HG02981 (cell line): Measurements from ENCODE around the gene EPHA2.

Experiments used
- ATAC-seq: cut with Tn5 transposase; IDR thresholded peaks from one replicate; pipeline ENCODE4 v1.9.1; 2021; ENCODE audit warnings: mild to moderate bottlenecking, moderate library complexity; ENCODE audit not compliant: unreplicated experiment

The EPHA2 gene

DNA sequence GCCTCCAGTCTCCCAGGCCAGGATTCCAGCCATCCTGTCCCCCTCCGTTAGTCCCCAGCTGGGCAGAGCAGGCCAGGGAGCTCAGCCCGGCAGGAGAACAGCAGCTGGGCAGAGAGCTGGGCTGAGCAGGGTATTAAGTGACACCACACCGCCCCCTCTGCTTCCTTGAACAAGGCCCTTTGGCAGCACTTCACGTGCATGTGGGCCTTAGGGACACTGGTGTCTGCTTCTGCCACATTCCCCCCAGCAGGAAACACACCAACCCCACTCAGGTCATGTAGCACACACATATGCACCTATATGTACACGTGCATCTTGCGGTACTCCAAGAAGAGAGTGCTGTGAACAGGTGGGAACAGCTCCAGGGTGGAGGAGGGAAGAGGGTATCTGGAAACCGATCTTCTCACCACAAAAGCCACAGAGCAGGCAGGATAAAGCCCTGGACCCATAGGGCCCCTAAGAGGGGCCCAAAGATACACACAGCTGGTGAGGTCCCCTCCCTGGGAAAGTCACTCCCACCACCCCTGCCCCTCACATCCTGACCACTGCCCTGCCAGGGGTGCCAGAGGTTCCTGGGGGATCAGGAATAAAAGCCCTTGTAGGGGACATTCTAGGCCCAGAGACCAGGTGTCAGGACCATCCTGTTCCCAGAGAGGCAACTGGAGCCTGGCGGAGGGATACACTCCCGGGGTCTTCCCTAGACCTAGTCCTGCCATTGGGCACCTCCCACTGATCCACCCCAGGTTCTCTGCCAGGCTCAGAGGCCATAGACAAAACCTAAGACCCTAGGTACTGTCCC, 4.5 kb downstream of the EPHA2 start:
- ATAC-seq, result no peak

DNA sequence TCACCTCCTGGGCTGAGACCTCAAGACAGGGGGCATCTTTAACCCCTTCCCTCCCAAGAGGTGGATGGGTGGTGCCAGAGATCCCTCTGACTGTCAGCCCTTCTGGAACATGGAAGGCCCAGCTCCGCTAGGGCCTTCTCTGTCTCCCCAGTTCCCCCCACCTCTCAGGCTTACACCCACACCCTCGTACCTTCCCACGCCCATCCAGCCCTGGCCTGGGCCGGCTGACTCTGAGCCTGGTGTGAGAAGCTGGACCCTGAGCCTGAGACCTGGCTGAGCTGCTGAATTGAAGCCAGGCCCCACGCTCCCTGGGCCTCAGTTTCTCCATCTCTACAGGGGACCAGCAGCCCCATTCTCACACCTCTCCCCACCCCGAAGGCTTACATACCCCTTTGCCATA, 5.4 kb downstream of the EPHA2 start:
- no peak for ATAC-seq

DNA sequence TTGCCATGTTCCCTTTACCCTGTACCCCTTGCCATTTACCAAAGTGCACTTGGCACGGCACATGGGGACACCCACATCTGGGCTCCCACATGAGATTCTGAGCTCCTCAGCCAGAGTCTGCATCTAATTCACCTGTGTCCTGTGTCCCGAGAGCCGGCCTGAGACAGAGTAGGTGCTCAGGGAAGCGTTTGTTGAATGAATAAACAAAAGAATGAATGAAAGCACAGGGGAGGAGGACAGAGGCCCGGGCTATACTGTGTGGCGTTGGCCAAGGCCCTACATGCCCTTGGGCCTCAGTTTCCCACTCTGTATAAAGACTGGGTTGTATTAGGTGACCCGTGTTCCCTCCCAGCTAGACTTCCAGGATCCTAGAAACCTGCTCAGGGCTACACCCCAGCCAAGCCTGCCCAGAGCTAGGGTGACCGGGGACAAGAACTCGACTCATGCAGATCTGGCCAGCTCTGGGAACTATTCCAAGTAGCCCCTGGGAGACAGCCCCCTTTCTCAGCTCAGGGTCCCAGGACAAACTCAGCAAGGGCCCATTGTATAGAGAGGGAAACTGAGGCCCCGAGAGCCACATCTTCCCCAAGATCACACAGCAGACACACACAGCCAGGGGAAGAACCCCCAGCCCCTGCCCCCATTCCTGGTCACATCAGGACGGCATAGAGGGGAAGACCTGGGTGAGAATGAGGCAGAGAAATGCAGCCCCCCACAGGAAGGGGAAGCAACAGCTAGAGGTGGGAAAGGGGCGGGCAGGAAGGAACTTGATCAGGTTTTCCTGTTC, 6.0 kb downstream of the EPHA2 start:
- no peak for ATAC-seq

DNA sequence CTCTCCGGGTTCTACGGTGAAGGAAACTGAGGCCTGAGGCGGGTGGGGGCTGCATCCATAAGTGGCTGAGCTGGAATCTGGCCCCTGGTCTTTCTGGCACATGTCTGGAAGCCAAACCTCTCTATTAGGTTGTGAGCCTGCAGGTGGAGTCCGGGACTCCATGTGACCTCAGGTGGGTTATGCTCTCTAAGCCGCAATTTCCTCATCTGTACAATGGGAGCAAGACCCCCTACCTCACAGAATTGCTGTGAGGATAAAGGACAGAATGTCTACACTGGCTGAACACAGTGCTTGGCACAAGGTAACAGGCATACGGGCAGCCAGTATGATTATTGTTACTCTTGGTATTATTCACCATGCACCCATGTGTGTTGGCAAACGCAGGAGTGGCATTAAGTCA, 6.7 kb downstream of the EPHA2 start:
- ATAC-seq, result no peak

DNA sequence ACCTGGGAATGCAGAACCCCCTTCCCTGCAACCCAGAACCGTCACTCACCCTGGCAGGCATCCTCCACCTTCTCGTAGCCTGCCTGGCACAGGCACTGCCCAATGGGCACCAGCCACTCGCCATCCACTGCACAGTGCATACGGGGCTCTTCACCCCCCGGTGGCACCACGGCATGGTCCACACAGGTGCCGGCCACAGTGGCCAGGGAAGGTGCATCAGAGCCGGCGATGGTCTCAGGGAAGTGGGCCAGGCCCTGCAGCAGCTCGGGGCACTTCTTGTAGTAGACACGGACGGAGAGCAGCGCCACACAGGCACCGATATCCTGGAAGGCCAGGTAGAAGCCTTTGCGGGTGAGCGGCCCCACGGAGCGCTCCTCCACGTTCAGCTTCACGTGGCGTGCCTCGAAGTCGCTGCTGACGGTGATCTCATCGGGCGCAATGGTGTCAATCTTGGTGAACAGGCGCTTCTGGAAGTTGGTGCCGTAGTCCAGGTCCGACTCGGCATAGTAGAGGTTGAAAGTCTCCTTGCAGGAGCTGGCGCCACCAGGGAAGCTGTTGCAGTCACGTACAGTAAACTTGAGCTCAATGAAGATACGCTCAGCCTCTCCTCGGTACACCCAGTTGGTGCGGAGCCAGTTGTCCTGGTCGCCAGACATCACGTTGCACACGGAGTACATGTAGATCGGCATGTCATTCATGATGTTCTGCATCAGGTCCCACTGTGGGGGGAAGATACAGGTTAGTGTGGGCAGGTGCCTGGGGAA, 7.4 kb downstream of the EPHA2 start:
- ATAC-seq, result no peak

DNA sequence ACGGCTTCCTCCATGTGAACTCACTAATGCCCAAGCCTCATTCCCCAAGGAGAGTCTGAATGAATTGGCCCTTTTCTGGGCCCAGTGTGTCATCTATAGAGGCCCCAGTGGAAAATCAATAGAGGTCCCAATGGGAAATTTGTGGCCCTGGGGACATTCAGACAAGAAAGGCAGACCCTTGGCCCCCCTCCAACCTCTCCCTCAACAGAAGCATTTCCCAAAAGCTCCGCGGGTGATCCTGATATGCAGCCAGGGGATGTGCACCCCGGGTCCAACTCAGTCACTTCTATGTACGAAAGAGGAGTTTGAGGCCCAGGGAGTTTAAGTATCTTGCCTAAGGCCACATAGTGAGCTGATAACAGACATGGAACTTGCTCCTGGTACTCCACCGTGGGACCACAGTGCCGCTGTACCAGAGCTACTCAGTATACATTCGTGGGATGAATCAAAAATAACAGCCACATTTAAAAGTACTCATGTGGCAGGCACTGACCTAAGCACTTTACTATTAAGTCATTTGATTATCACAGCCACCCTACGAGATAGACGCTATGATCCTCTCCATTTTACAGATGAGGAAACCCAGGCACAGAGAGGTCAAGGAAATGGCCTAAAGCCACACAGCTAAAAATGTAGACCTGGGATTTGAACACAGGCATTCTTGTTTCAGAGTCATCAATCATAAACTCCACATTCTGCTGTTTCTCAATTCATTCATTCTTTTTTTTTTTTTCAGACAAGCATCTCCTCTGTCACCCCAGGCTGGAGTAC, 8.5 kb downstream of the EPHA2 start:
- ATAC-seq, result no peak

DNA sequence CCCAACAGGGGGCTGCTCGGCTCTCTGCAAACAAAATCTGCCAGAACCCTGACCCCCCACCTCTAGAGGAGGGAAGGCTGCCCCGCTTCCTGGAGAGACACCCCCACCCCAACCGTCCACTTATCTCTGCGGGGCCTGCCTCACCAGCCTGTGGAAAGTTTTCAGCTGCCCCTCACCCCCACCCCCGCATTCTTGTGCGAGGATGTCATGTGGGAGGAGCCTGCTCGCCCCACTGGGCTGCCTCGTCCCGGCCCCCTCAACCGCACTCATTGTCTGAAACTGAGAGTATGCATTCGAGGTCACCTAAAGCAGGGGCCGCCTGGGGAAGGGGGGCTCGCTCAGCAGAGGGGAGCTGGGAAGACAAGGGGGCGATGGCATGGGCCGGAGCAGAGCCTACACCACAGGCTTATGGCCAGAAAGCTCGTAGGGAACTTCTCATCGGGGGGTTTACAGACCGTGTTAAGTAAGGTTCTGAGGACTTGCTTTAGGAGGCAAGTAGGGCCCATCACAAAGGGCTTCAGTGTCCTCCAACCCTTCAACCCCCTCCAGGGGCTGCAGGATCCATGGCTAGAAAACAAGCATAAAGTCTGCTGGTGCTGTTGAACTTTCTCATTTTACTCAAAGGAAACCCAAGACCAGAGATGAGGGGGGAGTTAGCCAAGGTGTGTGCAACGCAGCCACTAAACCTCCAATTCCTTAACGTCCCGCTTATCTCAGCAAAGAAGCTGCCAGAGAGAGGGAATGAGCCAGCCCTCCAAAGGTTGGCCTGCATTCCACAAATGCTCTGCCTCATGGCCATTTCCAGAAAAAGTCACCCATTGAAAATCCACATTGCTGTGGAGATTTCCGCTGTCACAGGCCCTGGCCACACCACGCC, 9.4 kb downstream of the EPHA2 start:
- no peak for ATAC-seq

DNA sequence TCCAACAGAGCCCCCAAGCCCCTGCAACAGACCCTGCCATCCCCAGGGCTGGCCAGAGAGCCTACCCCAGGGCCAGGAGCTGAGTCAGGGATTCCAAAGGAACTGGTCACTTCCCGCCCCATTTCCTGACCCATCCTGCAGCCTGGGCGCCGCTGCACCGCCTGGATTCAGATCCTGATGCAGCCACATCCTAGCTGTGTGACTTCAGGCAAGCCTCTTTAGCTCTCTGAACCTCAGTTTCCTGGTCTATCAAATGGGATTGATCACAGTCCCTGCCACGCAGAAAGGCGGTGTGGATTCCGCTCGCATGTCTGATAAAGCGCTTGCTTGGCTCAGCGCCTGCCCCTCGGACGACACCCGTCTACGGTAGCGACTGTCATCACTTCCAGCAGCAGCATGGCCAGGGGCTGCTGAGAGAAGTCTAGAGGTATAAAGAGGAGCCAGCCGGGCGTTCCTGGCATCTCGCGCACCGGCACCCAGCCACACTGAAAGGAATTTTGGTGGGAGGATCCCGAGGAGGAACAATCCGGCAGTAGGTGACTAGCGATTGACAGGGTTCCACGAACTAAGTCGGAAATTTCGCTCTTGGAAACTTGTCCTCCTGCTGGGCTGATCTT, 10.1 kb downstream of the EPHA2 start:
- no peak for ATAC-seq

DNA sequence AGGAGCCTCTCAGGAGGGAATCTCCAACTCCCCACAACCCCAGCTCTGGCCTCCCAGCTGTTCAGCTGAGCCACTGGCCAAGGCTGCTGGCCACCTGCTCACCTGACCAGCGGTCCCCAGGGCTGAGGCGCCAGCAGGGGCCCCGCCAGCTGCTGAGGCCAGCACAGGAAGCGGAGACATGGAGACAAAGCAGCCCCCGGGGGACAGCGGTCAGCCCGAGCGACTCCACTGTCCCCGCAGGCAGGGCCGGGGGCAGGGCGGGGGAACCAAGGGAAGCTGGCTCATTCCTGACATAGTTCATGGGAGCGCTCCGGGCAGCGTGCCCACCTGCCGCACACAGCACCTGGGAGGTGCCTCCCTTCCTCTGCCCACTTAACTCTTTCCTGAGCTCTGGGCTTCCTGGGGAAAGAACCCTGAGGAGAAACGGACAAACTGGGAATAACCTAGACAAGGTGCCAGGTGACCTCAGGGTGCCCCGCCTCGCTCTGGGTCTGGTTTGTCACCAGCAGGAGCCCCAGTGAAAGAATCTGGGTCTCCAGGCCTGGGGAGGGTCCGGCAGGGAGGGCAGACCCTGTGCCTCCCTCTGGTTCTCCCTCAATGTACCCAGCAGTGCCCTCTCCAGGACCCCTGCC, 10.7 kb downstream of the EPHA2 start:
- ATAC-seq, result no peak

DNA sequence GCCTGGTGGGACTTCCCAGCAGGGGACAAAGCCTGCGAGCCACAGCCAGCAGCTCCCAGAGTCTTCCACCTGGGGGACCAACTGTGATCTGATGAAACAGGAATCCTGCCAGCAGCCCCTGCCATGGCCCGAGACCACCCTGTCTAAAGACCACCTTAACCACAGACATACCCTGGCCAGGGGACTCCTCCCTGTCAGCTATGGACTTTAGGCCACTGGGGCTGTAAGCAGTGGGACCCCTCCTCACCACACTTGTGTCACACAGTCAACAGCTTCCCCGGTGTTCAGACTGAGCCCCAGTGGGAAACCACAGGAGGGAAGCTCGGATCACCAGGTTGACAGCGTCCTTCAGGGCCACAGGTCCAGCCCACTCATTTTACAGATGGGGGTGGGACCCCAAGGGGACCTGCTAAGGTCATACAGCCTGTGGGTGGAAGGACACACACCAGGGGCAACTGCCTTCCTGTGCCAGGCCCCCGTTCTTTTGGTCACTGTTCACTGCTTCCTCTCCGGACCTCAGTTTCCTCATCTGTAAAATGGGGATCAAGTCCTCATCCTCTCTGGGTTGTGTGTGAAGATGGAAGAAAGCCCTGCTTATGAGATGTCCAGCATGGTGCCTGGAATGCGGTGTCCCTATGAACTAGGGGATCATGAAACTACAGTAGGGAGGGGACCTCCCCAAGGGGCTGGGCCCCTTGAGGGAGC, 11.4 kb downstream of the EPHA2 start:
- no peak for ATAC-seq

DNA sequence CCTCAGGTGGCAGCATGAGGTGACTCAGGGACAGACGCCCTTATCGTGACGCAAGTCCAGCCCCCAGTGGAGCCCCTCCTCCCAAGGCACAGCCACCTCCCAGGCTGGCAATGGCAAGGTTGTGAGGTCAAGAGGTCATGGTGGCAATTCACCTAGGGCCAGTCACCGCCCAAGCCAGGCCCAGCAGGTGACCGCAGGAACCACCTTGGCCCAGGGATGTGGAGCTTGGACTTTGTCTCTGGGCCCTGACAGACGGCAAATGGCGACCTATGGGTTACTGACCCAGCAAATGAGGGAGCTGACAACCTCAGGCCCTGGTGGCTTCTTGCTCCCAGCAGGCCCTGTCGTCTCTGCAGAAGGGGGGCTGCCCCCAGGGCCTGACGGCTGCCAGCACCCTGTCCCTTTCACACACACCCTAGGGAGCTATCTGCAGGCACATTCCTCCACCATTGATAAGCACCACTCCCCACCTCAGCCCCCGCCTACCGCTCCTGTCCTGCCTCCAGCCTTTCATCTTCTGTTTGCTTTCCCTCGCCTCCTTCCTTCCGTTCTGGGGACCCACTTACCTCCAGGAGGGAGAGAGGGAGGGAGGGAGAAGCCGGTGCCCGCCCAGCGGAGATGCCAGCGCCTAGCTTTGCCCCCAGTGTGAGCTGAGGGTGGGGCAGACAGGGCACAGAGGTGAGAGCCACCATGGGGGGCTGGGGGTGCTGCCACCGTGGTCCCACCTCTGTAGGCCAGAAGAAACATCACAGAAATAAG, 12.1 kb downstream of the EPHA2 start:
- ATAC-seq, result no peak

DNA sequence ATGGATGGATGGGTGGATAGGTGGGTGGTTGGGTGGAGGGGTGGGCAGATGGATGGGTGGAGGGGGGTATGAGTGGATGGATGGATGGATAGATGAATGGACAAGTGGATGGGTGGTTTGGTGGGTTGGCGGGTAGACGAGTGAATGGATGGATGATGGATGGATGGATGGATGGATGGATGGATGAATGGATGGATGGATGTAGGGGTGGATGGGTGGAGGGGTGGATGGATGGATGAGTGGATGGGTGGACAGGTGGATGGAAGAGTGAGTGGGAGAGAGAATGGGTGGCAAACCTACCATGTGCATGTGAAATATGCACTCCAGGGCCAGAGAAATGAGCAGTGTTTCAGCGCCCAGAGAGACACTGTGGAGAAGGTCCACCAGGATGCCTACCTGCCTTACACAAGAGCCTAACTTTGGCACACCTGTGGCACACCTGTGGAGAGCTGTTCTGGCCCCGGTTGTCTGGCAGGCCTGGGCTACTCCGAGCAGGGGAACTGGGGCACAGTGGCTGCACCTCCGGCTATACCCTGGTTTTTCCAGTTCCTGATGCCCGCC, 12.8 kb downstream of the EPHA2 start:
- ATAC-seq, result no peak

DNA sequence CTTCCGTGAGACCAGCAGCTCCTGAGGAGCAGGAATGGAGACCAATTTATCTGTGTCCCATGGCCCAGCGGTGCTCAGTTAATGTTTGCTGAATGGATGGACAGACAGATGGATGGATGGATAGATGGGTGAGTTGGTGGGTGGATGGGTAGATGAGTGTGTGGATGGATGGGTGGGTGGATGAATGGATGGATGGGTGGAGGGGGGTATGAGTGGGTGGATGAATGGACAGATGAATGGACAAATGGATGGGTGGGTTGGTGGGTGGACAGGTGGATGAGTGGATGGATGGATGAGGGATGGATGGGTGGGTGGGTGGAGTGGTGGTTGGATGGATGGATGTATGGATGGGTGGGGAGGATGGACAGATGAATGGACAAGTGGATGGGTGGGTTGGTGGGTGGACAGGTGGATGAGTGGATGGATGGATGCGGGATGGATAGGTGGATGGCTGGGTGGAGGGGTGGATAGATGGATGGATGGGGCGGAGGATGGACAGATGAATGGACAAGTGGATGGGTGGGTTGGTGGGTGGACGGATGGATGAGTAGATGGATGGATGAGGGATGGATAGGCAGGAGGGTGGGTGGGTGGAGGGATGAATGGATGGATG, 13.4 kb downstream of the EPHA2 start:
- no peak for ATAC-seq

DNA sequence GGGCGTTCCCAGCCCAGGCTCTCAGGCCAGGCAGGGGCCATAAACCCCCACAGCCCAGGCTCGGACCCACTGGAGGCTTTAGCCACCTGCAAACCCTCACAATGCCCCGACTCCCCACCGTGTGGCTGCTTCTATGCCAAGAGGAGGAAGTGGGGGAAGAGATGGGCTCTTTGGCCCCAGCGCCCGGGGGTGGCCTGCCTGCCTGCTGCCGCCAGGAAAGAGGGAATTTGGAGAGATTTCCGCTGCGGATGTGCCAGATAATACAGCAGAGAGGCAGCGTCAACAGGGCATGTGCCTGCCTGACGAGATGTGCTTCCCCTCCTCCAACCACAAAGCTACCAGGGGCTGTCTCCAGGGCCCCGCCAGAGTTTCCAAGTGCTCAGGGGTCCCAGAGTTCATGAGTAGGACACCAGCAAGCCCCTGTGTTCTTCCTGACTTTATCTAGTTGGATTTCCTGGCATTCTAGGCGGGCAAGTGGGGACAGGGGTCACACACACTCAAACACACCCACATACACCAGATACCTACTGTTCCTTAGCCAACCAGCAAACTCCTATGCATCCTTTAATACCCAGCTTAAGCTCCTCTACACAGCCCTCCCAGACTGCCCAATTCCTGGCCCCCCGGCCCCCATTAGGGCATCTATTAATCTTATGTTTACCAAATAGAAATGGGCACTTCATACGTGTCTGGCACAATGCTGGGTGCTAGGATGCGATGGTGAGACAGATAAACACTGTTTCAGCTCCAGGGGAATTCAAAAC, 14.1 kb downstream of the EPHA2 start:
- no peak for ATAC-seq

DNA sequence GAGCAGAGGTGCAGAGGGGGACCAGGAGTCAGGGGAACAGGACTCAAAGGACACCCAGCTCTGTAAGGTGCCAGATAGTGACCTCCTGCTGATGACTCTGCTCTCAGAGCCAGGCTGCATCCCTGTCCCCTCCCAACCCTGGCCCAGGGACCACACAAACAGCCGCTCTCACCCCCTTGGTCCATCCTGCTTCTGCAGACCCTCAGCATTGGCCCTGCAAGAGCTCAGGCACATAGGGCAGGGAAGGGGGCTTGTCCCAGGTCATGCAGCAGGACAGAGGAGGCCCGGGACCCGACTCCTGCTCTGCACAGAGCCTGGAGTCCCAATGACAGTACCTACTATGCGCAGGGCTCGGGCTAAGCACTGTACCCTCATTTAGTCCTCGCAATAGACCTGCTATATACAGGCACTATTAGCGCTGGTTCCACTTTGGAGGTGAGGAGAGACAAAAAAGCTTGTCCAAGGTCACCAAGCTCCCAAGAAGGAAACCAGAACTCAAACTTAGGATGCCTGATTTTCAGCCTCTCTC, 15.7 kb downstream of the EPHA2 start:
- no peak for ATAC-seq

DNA sequence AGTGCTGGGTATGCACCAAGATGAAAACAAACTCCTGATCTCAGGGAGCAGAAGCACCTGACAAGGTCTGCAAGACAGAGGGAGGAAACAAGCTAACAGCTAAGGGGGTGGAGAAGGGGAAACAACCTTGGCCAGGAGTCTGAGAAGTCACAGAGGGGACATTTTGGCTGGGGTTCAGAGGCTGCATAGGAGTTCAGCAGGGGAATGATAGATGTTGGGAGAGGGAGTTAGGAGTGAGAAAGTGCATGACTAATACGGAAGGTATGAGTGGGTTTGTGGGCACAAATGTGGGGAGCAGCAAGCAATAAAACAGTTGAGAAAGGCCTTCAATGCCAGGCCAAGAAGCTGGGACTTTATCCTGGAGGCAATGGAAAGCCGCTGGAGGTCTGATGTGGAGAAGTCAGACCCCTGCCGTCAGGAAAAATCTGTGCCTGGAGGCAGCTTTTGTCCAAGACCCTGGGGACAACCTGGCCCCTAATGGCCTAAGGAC, 16.4 kb downstream of the EPHA2 start:
- ATAC-seq, result no peak
